Peyer's patch (tissue), 4 donors: ENCODE data around the gene TMEM167B. TPM values are rescaled to one million over a fixed set of nuclear protein-coding genes. Genes with fewer than 3 reads are reported as not detected.

ENCODE experiments used
- DNase-seq, 3 donors: peaks; one replicate each; pipeline ENCODE4 v3.0.0-alpha.2; 2017 to 2019
- H3K27ac ChIP-seq, 4 donors: fragments of 200-600 bp; sonication (generic); one replicate each; pipeline ENCODE4 v1.5.1; 2016 to 2019
- H3K27me3 ChIP-seq, 2 donors: fragments of 200-600 bp; sonication (generic); one replicate each; pipeline ENCODE4 v1.5.1; 2019
- H3K36me3 ChIP-seq, 3 donors: fragments of 200-600 bp; sonication (generic); one replicate each; pipeline ENCODE4 v1.5.1; 2016 to 2019
- H3K4me1 ChIP-seq, 4 donors: fragments of 200-600 bp; sonication (generic); one replicate each; pipeline ENCODE4 v1.5.1; 2016 to 2019
- H3K4me3 ChIP-seq, 4 donors: fragments of 200-600 bp; sonication (generic); 1 replicate in 3 of 4; 2 replicates in 1 of 4; pipeline ENCODE4 v1.5.1; 2016 to 2019; ENCODE audit warnings: mild to moderate bottlenecking in 1 of 4
- H3K9me3 ChIP-seq, 4 donors: fragments of 200-600 bp; sonication (generic); one replicate each; pipeline ENCODE4 v1.5.1; 2016 to 2019; ENCODE audit warnings: mild to moderate bottlenecking in 1 of 4
- POLR2A ChIP-seq, 2 donors: fragments of 450-650 bp; IDR thresholded peaks; one replicate each; pipeline ENCODE4 v1.5.1; 2017; ENCODE audit warnings: antibody characterized with exemption in 2 of 2, mild to moderate bottlenecking in 2 of 2, moderate library complexity in 2 of 2
- total RNA-seq, 4 donors: library from RNA; depleted of rRNA; stranded (reverse); fragments of >200 nt; gene quantifications; one replicate each; pipeline ENCODE4 v1.1.0, GENCODE V29; 2016
- TF ChIP-seq, protein P1 (sequence below), 6 experiments: fragments of 450-650 bp in 4 of 6; fragments of 200-600 bp in 2 of 6; sonication (generic) in 1 of 6; IDR thresholded peaks; one replicate each; pipeline ENCODE4 v1.5.1; 2017 to 2019; ENCODE audit warnings: antibody characterized with exemption in 6 of 6, mild to moderate bottlenecking in 3 of 6, moderate library complexity in 1 of 6

The TMEM167B gene
- total RNA-seq, 4 donors from 2014 or later: 11.3 to 17.3 (median 13.7) TPM

DNA sequence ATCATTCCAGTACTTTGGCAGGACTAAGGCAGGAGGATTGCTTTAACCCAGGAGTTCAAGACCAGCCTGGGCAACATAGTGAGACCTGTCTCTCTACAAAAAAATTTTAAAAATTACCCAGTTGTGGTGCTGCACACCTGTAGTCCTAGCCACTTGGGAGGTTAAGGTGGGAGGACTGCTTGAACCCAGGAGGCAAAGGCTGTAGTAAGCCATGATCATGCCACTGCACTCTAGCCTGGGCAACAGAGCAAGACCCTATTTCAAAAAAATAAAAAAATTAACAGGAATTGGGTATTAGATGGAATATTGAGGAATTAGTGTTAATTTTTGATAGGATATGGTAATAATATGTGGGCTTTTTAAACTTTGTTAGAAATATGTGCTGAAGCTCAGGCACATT is 31.5 kb upstream of the TMEM167B start:
- Histone ChIP-seq H3K27me3 (no peaks in the 10 kb centered on the region), H3K27ac (no peak overlapping the region), H3K4me1 (no peaks in the 10 kb centered on the region), H3K4me3 (no peak overlapping the region), H3K36me3 (peaks cover 0 to 8% (median 0%) of the 10 kb centered on the region in 3 donors), H3K9me3 (no peaks in the 10 kb centered on the region)
- no peak for TF ChIP-seq POLR2A (IDR thresholded peaks at IDR 0.05)
- no peak for DNase-seq

DNA sequence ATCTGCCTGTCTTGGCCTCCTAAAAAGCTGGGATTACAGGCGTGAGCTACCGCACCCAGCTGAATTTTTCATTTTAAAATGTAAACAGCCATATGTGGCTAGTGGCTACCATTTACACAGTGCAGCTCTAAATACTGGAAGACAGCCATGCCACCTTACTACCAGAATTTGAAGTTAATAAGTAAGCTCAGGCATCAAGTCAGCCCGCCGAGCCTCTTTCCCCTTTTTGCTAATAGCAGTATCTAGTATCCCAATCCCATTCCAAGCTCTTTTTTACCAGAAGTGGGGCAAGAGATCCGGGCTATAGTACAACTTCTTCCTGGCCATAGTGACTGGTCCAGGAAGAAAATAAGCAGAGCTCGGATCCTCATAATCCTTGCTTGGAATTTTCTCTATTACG is 29.9 kb upstream of the TMEM167B start:
- Histone ChIP-seq H3K4me3 (no peak overlapping the region), H3K27me3 (no peaks in the 10 kb centered on the region), H3K4me1 (no peaks in the 10 kb centered on the region), H3K27ac (no peak overlapping the region), H3K36me3 (peaks cover 0 to 17% (median 0%) of the 10 kb centered on the region in 3 donors), H3K9me3 (no peaks in the 10 kb centered on the region)
- no peak for TF ChIP-seq POLR2A (IDR thresholded peaks at IDR 0.05)
- TF ChIP-seq, protein P1, sequence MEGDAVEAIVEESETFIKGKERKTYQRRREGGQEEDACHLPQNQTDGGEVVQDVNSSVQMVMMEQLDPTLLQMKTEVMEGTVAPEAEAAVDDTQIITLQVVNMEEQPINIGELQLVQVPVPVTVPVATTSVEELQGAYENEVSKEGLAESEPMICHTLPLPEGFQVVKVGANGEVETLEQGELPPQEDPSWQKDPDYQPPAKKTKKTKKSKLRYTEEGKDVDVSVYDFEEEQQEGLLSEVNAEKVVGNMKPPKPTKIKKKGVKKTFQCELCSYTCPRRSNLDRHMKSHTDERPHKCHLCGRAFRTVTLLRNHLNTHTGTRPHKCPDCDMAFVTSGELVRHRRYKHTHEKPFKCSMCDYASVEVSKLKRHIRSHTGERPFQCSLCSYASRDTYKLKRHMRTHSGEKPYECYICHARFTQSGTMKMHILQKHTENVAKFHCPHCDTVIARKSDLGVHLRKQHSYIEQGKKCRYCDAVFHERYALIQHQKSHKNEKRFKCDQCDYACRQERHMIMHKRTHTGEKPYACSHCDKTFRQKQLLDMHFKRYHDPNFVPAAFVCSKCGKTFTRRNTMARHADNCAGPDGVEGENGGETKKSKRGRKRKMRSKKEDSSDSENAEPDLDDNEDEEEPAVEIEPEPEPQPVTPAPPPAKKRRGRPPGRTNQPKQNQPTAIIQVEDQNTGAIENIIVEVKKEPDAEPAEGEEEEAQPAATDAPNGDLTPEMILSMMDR (IDR thresholded peaks at IDR 0.05): no peak
- DNase-seq: no peak

DNA sequence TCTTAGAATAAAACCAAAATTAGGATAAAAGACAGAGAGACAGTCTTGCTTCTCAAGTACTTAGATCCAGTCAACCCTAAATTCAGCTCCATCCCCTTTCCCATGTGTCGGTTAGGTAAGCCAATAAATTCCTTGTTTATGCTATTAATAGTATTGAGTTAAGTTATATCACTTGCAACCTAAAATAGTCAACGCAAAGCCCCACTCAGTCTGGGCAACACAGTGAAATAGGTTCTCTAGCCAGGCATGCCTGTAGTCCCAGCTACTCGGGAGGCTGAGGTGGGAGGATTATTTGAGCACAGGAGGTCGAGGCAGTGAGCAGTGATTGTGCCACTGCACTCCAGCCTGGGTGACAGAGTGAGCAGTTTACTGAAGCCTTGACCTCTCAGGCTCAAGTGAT is 29.4 kb upstream of the TMEM167B start:
- no peak overlapping the region for H3K27ac ChIP-seq
- no peak overlapping the region for H3K4me3 ChIP-seq
- TF ChIP-seq POLR2A (IDR thresholded peaks at IDR 0.05): no peak
- TF ChIP-seq, protein P1 (IDR thresholded peaks at IDR 0.05): no peak
- no peaks in the 10 kb centered on the region for H3K9me3 ChIP-seq
- H3K4me1 ChIP-seq: no peaks in the 10 kb centered on the region
- no peak for DNase-seq
- no peaks in the 10 kb centered on the region for H3K27me3 ChIP-seq
- peaks cover 0 to 18% (median 0%) of the 10 kb centered on the region in 3 donors for H3K36me3 ChIP-seq

DNA sequence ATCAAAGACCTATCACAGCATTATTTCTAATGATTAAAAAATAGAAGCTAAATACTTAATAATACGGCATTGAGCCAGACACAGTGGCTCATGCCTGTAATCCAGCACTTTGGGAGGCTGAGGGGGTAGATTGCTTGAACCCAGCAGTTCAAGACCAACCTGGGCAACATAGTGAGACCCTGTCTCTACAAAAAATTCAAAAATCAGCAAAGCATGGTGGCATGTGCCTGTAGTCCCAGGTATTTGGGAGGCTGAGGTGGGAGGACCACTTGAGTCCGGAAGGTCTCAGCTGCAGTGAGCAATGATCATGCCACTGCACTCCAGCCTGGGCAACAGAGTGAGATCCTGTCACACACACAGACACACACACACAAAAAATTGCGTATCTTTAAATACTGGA is 25.4 kb upstream of the TMEM167B start:
- TF ChIP-seq, protein P1 (IDR thresholded peaks at IDR 0.05): no peak
- no peak for TF ChIP-seq POLR2A (IDR thresholded peaks at IDR 0.05)
- Histone ChIP-seq H3K36me3 (peaks cover 0 to 45% (median 0%) of the 10 kb centered on the region in 3 donors), H3K9me3 (no peaks in the 10 kb centered on the region), H3K4me1 (no peaks in the 10 kb centered on the region), H3K27ac (no peak overlapping the region), H3K4me3 (no peak overlapping the region), H3K27me3 (no peaks in the 10 kb centered on the region)
- no peak for DNase-seq

DNA sequence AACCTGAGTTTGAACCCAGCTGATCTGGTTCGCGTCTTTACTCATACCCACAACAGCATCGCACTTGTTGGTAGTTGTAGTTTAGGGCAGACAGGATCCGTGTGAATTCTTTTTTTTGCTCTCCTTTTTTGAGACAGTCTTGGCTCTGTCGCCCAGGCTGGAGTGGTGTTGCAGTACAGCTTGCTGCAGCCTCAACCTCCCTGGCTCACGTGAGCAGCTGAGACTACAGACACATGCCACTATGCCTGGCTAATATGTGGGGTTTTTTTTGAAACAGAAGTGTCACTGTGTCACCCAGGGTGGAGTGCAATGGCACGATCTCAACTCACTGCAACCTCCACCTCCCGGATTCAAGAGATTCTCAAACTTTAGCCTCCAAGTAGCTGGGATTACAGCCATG is 22.7 kb upstream of the TMEM167B start:
- no peak for DNase-seq
- H3K27me3 ChIP-seq: no peaks in the 10 kb centered on the region
- no peak overlapping the region for H3K4me3 ChIP-seq
- peaks cover 0 to 50% (median 0%) of the 10 kb centered on the region in 3 donors for H3K36me3 ChIP-seq
- no peak overlapping the region for H3K27ac ChIP-seq
- no peaks in the 10 kb centered on the region for H3K4me1 ChIP-seq
- TF ChIP-seq POLR2A (IDR thresholded peaks at IDR 0.05): no peak
- TF ChIP-seq, protein P1 (IDR thresholded peaks at IDR 0.05): no peak
- no peaks in the 10 kb centered on the region for H3K9me3 ChIP-seq

DNA sequence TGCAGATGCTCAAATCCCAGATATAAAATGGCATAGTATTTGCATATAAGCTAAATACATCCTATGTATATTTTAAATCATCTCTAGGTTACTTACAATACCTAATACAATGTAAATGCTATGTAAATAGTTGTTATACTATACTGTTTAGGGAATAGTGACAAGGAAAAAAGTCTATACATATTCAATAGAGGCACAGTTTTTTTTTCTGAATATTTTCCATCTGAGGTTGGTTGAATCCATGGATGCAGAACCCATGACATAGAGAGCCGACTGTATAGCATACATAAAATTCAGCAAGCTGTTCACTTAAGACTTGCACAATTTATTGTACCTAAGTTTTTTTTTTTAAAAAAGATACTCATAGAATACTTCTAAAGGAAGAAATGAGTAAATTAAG is 21.3 kb upstream of the TMEM167B start:
- no peak for DNase-seq
- H3K27me3 ChIP-seq: no peaks in the 10 kb centered on the region
- peaks cover 0 to 49% (median 0%) of the 10 kb centered on the region in 3 donors for H3K36me3 ChIP-seq
- no peaks in the 10 kb centered on the region for H3K4me1 ChIP-seq
- H3K9me3 ChIP-seq: no peaks in the 10 kb centered on the region
- H3K27ac ChIP-seq: no peak overlapping the region
- no peak for TF ChIP-seq POLR2A (IDR thresholded peaks at IDR 0.05)
- TF ChIP-seq, protein P1 (IDR thresholded peaks at IDR 0.05): no peak
- H3K4me3 ChIP-seq: no peak overlapping the region
